HS-27A (cell line): ENCODE results near the gene IL17B.

Source experiments
- DNase-seq: peaks from one replicate; pipeline ENCODE4 v3.0.0-alpha.2; 2012; ENCODE audit warnings: low read depth, missing footprints

Gene IL17B

DNA sequence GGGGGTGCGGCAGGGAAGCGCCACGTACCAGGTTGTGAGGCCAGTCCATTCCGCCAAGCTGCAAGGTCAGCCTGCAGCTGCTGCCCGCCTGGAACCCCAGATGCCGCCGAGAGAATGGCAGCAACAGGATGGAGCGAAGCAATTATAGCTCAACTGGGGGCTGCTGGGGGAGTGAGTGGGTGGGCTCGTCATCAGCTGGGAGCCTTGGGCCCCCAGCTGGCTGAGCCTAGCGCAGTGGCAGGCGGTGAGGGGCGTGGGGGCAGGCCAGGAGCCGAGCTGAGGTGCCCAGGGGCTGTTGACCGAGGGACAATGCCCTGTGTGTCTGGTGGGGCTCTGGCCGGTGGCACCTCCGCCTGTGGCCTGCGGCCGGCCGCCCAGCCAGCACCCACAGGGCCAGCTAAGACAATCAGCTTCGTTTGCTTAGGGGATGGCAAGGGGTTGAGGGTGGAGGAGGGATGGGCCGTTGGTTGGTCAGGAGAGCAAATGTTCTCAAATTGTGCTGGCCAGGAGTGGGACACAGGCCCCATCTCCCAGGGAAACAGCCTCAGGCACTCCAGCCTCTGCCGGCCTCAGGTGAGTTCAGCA lies at the start of gene IL17B:
Gene IL17B, minus strand, starts transcription at position 116 of the 585 bp plus-strand sequence. Its CDS starts 67 bp downstream, at position 49.
- DNase-seq, result no peak

- no peak for DNase-seq
Observed at GRCh38 chr5:149428032-149428431, 48.9 kb upstream of the IL17B start.

GRCh38 chr5:149427374-149427773 lies 48.3 kb upstream of the IL17B start:
- no peak for DNase-seq

DNA sequence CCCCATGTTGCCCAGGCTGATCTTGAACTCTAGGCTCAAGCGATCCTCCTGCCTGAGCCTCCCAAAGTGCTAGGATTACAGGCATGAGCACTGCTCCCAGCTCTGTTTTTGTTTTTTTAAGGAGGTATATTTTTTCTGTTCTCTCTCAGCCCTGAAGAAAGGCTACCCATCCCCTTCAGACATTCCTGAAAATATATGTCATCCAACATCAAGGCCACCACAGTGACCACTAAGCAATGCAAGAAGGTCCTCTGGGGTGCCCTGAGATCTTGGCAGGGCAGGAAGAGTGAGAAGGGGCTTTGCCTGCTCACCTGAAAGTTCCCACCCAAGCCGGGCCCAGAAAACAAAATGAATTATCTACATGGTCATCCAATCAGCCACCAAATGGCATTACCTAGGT lies 47.8 kb upstream of the IL17B start:
- DNase-seq, result no peak

DNA sequence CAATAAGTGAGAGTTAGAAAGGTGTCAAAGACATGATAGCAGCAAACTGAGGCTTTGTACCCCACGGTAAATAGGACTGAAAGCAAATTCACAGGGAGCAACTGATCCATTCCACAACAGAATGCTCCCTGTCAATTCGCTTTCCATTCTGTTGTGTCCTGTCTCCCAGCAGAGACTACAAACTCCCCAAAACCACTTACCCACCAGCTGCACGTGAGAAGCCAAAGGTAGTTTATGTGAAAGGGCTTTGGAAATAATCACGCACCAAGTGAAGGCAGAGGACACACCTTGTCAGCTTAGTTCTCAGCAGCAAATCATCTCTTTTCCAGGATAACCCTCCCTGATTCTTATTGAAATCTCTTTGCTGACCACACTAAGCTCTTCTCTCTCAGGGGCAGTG lies 46.6 kb upstream of the IL17B start:
- no peak for DNase-seq

GRCh38 chr5:149424371-149425315 lies 45.6 kb upstream of the IL17B start:
- no peak for DNase-seq

DNA sequence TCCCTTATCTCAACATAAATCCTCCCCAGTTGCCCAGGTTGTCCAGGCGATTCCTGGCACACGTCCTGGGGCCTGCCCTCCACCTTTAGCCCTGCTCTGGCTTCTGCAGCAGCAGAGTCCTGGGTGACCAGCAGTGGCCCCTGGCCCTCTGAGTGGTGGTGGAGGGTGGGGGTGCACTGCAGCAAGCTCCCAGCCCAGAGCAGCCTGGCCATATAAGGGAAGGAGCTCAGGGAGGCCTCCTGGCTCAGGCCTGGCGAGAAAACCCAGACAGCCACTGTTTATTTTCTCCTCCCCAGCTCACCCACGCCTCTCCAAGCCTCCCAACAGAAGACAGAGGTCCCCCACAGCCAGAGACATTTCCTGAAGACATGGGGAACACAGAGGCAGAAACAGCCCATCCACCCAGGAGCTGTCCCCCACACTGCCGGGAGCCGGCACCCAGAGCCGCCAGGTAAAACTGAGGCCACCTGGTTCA lies 44.7 kb upstream of the IL17B start:
- no peak for DNase-seq

DNA sequence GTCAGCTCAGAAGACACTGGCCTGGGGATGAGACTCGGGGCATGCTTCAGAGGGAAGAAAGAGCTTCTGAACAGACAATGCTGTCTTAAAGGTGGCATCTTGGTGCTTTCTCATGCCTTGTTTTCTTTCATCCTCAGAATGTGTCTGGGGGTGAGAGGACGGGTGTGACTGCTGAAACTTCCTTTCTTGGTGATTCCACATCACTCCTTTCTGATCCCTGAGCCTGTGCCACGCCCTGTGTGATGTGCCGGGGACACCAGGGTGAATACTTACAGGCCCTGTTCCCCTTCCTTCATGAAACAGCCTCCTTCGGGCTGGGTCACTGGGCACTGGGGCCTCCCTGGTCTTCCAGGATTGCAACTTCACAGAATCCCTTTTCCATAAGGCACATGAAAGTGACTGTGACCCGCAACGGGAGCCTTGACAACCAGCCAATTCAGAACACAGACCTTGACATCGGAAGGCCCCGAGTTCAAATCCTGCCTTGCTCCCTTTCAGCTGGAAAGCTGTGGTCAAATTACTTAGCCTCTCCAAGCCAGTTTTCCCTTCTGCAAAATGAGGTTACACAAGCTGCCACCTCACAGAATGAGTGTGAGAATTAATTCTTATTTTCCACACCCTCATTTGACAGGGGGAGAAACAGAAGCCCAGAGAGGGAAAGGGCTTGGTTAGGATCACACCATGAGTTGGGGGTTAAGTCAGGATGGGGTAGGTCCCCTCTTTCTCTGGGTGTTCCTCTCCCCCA lies 44.1 kb upstream of the IL17B start:
- DNase-seq, result no peak

DNA sequence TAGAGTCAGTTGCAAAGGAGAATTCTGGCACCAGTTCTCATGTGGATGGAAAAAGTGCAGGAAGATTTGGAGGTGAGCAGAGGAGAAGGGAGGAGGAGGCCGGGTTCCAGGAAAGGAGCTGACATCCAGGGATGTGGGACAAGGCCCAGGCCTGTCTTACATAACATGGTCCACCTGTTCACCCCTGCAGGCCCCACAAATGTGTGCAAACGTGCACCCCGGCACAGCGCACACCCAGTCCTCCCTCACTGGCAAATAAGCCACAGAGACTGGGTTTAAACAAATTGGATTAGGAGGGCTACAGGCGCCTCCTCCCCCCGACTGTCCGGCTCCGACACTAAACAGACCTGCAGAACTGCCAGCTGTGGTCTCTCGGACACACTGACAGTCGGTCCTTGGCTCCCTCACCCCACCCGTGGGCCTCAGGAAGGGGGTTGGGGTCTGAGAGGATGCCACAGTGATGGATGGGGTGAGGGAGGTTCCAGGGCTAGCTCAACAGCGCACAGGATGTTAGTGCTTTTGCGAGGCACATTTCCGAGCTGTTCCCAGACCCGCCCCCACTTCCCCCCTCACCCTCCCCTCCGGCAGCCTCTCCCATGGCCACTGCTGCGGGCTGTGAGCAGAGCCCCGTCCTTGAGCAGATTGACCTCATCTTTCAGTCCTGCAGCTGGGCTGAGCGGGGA lies 43.4 kb upstream of the IL17B start:
- no peak for DNase-seq

GRCh38 chr5:149421834-149422233 lies 42.7 kb upstream of the IL17B start:
- no peak for DNase-seq

DNA sequence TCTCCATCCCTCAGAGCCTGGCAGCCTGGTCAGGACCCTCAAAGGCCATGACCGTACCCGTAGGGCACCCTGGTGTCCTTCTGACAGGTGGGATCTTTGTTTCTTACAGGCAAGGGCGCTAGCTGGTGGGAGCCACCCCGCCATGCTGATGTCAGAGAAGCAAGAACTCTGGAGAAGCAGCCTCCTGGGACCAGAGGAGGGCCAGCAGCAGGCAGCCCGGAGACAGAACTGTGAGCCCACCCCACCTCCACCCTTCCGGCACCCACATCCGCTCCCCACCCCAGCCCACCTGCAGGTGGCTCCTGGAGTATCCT lies 42.2 kb upstream of the IL17B start:
- no peak for DNase-seq

GRCh38 chr5:149420545-149421371 lies 41.7 kb upstream of the IL17B start:
- DNase-seq, result no peak

DNA sequence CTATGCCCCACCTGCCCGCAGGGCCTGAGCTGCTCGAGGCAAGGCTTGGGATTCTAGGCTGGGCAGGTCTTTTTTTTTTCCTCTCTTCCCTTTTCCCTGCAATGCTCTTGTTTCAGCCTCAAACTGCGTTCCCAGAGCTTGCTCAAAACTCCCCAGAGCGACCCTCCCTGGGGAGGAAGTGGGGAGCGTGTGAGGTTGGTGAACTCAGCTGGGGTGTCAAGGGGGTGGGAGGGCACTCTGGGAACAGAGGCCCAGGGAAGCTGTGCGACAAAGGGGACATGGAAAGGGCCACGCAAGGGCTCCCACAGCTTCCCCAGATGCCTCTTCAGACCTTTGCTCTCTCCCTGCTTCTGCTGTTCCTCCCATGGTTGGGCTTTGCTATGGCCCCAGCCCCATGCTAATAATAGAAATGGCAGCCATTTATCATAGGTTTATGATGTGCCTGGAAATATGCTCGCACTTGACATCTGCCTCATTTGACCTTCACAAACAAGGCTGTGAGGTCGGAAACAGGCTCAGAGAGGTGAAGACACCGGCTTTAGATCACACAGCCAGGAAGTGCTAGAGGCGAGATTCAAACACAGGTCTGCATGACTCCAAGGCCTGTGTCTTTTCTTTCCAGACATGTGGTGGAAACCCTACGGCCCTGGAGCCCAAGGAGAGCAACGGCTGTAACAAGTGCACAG lies 40.9 kb upstream of the IL17B start:
- no peak for DNase-seq

DNA sequence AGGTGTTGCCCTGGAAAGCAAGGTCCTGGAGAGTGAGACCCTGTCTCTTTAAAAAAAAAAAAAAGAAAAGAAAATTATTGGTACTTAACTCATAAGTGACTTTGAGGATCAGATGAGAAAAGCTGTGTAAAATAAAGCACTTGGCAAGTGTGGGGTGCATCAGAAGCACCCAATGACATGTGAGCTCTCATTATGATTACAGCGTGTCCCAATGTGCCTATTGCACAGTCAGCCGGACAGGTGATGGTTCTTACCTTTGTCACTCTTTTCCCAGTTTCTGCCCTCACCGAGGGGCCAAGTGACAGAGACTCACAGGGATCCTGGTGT lies 40.4 kb upstream of the IL17B start:
- DNase-seq, result no peak

DNA sequence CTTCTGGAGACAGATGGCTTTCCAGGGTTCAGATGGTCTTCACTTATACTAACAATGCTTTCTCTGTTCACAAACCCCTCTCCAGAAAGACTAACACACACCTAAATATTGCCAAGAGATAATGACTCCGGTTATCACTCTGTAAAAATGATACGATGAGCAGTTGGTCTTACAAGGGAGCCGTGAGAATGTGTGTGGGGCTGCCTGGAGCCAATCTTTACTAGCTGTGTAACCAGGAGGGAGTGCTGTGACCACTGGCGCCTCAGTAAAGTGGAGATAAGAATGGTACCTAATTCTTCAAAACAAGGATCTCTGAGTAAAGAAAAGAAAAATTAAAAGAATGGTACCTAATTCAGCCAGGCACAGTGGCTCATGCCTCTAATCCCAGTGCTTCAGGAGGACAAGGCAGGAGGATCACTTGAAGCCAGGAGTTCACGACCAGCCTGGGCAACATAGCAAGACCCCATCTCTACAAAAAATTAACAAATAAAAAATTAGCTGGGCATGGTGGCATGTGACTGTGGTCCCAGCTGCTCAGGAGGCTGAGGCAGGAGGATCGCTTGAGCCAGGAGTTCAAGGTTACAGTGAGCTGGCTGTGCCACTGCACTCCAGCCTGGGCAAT lies 39.9 kb upstream of the IL17B start:
- no peak for DNase-seq

DNA sequence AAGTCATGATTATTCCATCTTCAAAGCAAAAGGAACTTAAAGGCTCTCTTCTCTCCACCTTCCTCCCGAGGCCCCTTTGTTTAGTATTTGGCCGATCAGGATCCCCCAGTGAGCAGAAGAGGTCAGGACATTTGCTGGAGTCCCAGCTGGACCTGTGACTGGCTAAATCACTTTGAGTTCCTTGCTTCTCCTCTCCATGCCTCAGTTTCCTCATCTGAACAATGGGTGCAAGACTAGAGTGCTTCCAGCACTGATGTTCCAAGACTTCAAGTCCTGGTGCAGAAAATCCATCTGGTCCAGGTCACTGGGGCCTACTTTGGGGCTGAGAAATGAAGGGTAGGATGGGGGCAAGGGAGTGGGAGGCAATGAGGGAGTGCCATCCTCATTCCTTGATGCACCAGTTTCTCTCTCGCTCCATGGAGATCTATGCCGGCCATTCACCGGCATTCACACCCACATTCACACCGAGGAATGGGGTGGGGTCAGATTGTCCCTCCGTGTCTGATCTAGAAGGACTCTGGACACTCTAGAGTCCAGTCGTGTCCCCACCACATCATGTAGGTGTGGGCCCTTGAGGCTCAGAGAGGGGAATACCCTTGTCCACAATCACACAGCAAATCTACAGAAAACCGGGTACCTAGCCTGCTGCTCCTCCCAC lies 38.7 kb upstream of the IL17B start:
- no peak for DNase-seq

GRCh38 chr5:149416987-149417710 lies 38.1 kb upstream of the IL17B start:
- DNase-seq, result no peak

- DNase-seq, result no peak
Observed at GRCh38 chr5:149415066-149415967, 36.2 kb upstream of the IL17B start.
